Measurements from ENCODE around the gene SLC25A19.

- TF ChIP-seq CTCF (IDR thresholded peaks at IDR 0.05; ENCODE audit: low read length) (peak; percentile 93), EZH2 (IDR thresholded peaks at IDR 0.05; ENCODE audit: borderline replicate concordance, low read length) (no peak)
Measured at GRCh38 chr17:75238684-75239191, 50.5 kb downstream of the SLC25A19 start.

Data from OCI-LY1 (cell line).